Measurements from ENCODE around the gene LRP1B.

GRCh38 chr2:140747665-140748064 is 1383.2 kb downstream of the LRP1B start:
- TF ChIP-seq CTCF (IDR thresholded peaks at IDR 0.05; ENCODE audit: borderline replicate concordance, extremely low read depth, low read length, poor library complexity, severe bottlenecking) (no peak), EZH2 (IDR thresholded peaks at IDR 0.05; ENCODE audit: borderline replicate concordance, low read depth, low read length, severe bottlenecking) (no peak)

All from DND-41 (cell line).